Vagina (tissue), 2 donors: Measurements from ENCODE around the gene GPR176.

Experiments
- POLR2AphosphoS5 ChIP-seq, 2 donors: sonication (generic); formaldehyde crosslinking; IDR thresholded peaks; one replicate each; pipeline ENCODE4 v1.9.0; 2017; ENCODE audit warnings: antibody characterized with exemption in 2 of 2, mild to moderate bottlenecking in 2 of 2, low read depth in 1 of 2; ENCODE audit not compliant: insufficient read depth in 1 of 2
- TF ChIP-seq, protein P1 (sequence below), 3 experiments: fragments of 450-650 bp in 2 of 3; fragments of 200-600 bp in 1 of 3; sonication (generic) in 1 of 3; IDR thresholded peaks; one replicate each; pipeline ENCODE4 v1.5.1; 2017 to 2019; ENCODE audit warnings: antibody characterized with exemption in 3 of 3, mild to moderate bottlenecking in 2 of 3, moderate library complexity in 2 of 3

DNA sequence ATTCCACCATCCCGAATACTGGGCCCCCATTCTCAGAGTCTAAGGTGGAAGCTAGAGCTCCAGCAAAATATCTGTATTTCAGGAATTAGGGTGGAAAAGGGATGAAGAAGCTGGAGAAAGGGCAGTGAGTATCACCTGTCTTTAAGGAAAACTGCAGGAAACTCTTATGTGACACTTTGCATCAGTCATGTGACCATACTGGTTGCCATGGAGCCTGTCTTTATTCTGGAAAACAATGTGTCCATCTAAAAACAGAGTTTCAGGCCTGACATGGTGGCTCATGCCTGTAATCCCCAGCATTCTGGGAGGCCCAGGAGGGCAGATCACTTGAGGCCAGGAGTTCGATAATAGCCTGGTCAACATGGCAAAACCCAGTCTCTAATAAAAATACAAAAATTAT is 84.5 kb downstream of the GPR176 start:
- TF ChIP-seq, protein P1, sequence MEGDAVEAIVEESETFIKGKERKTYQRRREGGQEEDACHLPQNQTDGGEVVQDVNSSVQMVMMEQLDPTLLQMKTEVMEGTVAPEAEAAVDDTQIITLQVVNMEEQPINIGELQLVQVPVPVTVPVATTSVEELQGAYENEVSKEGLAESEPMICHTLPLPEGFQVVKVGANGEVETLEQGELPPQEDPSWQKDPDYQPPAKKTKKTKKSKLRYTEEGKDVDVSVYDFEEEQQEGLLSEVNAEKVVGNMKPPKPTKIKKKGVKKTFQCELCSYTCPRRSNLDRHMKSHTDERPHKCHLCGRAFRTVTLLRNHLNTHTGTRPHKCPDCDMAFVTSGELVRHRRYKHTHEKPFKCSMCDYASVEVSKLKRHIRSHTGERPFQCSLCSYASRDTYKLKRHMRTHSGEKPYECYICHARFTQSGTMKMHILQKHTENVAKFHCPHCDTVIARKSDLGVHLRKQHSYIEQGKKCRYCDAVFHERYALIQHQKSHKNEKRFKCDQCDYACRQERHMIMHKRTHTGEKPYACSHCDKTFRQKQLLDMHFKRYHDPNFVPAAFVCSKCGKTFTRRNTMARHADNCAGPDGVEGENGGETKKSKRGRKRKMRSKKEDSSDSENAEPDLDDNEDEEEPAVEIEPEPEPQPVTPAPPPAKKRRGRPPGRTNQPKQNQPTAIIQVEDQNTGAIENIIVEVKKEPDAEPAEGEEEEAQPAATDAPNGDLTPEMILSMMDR (IDR thresholded peaks at IDR 0.05) = no peak
- TF ChIP-seq POLR2AphosphoS5 (IDR thresholded peaks at IDR 0.05; ENCODE audit: insufficient read depth in 1 of 2, low read depth in 1 of 2) = no peak
